Activated CD4-positive, alpha-beta T cell treated with anti-CD3 and anti-CD28 coated beads for 1 hour (primary cell): ENCODE data around the gene ARHGEF40.
"Not testable (repeated sequence)": the region's sequence is repeated elsewhere in the genome, so short reads cannot be mapped to it uniquely, and the experiment has no call there.

Experiments used
- DNase-seq: peaks from one replicate; pipeline ENCODE4 v3.0.0-alpha.2; 2020

Gene ARHGEF40

GRCh38 chr14:21040370-21040925 is 29.7 kb upstream of the ARHGEF40 start:
- DNase-seq = no peak

- not testable (repeated sequence) for DNase-seq
Measured at GRCh38 chr14:21040941-21041340, 29.2 kb upstream of the ARHGEF40 start.

GRCh38 chr14:21041676-21042433 is 28.2 kb upstream of the ARHGEF40 start, which contains the start of gene RNASE7:
RNASE7 (plus strand) TSS chr14:21042362; CDS start chr14:21042993, 631 bp downstream.
- no peak for DNase-seq

GRCh38 chr14:21042918-21043317 is 27.2 kb upstream of the ARHGEF40 start:
- DNase-seq = no peak

GRCh38 chr14:21043387-21043973 is 26.6 kb upstream of the ARHGEF40 start:
- DNase-seq = no peak

- DNase-seq = no peak
Measured at GRCh38 chr14:21043974-21044618, 26.0 kb upstream of the ARHGEF40 start.

- no peak for DNase-seq
Measured at GRCh38 chr14:21047378-21047781, 22.7 kb upstream of the ARHGEF40 start.

GRCh38 chr14:21048638-21049037 is 21.5 kb upstream of the ARHGEF40 start:
- DNase-seq = no peak

GRCh38 chr14:21049271-21049673 is 20.8 kb upstream of the ARHGEF40 start:
- DNase-seq = no peak

- DNase-seq = no peak
Measured at GRCh38 chr14:21050597-21050996, 19.5 kb upstream of the ARHGEF40 start.

- DNase-seq = no peak
Measured at GRCh38 chr14:21053184-21054122, 16.7 kb upstream of the ARHGEF40 start.

GRCh38 chr14:21054123-21054767 is 15.9 kb upstream of the ARHGEF40 start:
- DNase-seq = no peak

- no peak for DNase-seq
Measured at GRCh38 chr14:21054768-21055145, 15.3 kb upstream of the ARHGEF40 start.

- DNase-seq = no peak
Measured at GRCh38 chr14:21055432-21056117, 14.5 kb upstream of the ARHGEF40 start.

GRCh38 chr14:21056520-21057163 is 13.5 kb upstream of the ARHGEF40 start:
- DNase-seq = no peak

- no peak for DNase-seq
Measured at GRCh38 chr14:21057803-21058675, 12.1 kb upstream of the ARHGEF40 start, which contains the start of gene RNASE8. RNASE8 (plus strand) TSS chr14:21057822; CDS start chr14:21057893, 71 bp downstream.

- DNase-seq = no peak
Measured at GRCh38 chr14:21058903-21059302, 11.2 kb upstream of the ARHGEF40 start.

GRCh38 chr14:21059842-21060613 is 10.1 kb upstream of the ARHGEF40 start:
- no peak for DNase-seq
